Peyer's patch (tissue), 4 donors: ENCODE data around the gene TPPP3.

Experiments
- POLR2A ChIP-seq, 2 donors: fragments of 450-650 bp; IDR thresholded peaks; one replicate each; pipeline ENCODE4 v1.5.1; 2017; ENCODE audit warnings: antibody characterized with exemption in 2 of 2, mild to moderate bottlenecking in 2 of 2, moderate library complexity in 2 of 2
- TF ChIP-seq, protein P1 (sequence below), 6 experiments: fragments of 450-650 bp in 4 of 6; fragments of 200-600 bp in 2 of 6; sonication (generic) in 1 of 6; IDR thresholded peaks; one replicate each; pipeline ENCODE4 v1.5.1; 2017 to 2019; ENCODE audit warnings: antibody characterized with exemption in 6 of 6, mild to moderate bottlenecking in 3 of 6, moderate library complexity in 1 of 6

GRCh38 chr16:67356396-67356795 is 36.9 kb downstream of the TPPP3 start:
- TF ChIP-seq POLR2A (IDR thresholded peaks at IDR 0.05): no peak
- TF ChIP-seq, protein P1, sequence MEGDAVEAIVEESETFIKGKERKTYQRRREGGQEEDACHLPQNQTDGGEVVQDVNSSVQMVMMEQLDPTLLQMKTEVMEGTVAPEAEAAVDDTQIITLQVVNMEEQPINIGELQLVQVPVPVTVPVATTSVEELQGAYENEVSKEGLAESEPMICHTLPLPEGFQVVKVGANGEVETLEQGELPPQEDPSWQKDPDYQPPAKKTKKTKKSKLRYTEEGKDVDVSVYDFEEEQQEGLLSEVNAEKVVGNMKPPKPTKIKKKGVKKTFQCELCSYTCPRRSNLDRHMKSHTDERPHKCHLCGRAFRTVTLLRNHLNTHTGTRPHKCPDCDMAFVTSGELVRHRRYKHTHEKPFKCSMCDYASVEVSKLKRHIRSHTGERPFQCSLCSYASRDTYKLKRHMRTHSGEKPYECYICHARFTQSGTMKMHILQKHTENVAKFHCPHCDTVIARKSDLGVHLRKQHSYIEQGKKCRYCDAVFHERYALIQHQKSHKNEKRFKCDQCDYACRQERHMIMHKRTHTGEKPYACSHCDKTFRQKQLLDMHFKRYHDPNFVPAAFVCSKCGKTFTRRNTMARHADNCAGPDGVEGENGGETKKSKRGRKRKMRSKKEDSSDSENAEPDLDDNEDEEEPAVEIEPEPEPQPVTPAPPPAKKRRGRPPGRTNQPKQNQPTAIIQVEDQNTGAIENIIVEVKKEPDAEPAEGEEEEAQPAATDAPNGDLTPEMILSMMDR (IDR thresholded peaks at IDR 0.05): no peak
